ENCODE results near the gene COBL. TPM values are rescaled to one million over a fixed set of nuclear protein-coding genes. Genes with fewer than 3 reads are reported as not detected.

The COBL gene
- total RNA-seq, 1 experiment from 2014 or later: 52.3 TPM

DNA sequence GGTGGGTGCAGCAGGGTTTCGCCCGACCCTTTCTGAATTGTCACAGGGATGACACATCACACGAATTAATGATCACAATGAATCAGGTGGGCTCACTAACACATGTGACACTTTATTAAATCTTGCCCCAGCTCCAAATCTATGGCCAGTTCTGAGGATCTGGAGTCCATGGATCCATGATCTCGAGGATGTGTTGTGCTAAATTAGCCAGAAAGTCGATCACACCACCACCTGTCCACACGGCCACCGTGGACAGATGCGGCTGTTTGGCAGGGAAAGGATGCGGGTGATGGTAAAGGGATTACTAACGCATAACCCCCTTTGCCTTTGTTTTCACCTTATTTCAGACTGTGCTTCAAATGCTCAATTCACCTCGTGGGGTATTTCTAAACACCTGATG is 96.4 kb downstream of the COBL start:
- no peak overlapping the region for H2BK12ac ChIP-seq (ENCODE audit: insufficient read length, low read depth, low read length)
- DNase-seq: no peak

More for the DNA sequence above, 96.4 kb downstream of the COBL start:
- Mint-ChIP-seq H3K27me3 (ENCODE audit: low read depth) (no peaks in the 10 kb centered on the region; the same call in 1 of the 2 replicates), H3K36me3 (ENCODE audit: insufficient read depth in 1 of 3, low read depth in 3 of 3) (peaks cover 0 to 15% (median 0%) of the 10 kb centered on the region in 3 experiments; a peak in 2 of 7 replicates), H3K4me3 (no peak overlapping the region), H3K27ac (no peak overlapping the region; a peak in 1 of 7 replicates), H3K9me3 (no peaks in the 10 kb centered on the region), H3K4me1 (peaks cover 44 to 53% of the 10 kb centered on the region in 2 experiments)
- H3K14ac ChIP-seq (ENCODE audit: insufficient read depth, low read length): no peak overlapping the region
- H2AK5ac ChIP-seq (ENCODE audit: insufficient read length, low read length): no peak overlapping the region
- no peak overlapping the region for H3K56ac ChIP-seq (ENCODE audit: insufficient read length, low read depth, low read length)
- H3K79me1 ChIP-seq (ENCODE audit: insufficient read depth, low read depth, low read length, poor library complexity, severe bottlenecking): no peaks in the 10 kb centered on the region
- H3T11ph ChIP-seq (ENCODE audit: low read length): no peak overlapping the region
- no peak overlapping the region for H3K9ac ChIP-seq (ENCODE audit: extremely low read depth, insufficient read length, low read length)
- H2BK20ac ChIP-seq (ENCODE audit: low read depth, low read length, poor library complexity, severe bottlenecking): no peak overlapping the region
- no peak overlapping the region for H3K4ac ChIP-seq (ENCODE audit: low read depth, low read length)
- no peak overlapping the region for H3K27ac ChIP-seq (ENCODE audit: insufficient read length, low read depth, low read length)
- no peak overlapping the region for H3K4me2 ChIP-seq (ENCODE audit: insufficient read depth, insufficient read length, low read length)
- no peaks in the 10 kb centered on the region for H3K79me2 ChIP-seq (ENCODE audit: insufficient read depth, low read length)
- no peak overlapping the region for H3K23ac ChIP-seq (ENCODE audit: insufficient read length, low read depth, low read length)
- no peaks in the 10 kb centered on the region for H3K23me2 ChIP-seq (ENCODE audit: insufficient read length, low read depth, low read length, poor library complexity, severe bottlenecking)
- H2BK5ac ChIP-seq (ENCODE audit: insufficient read length, low read length): no peak overlapping the region
- no peak overlapping the region for H4K8ac ChIP-seq (replicated peaks; ENCODE audit: insufficient read length, low read depth, low read length)
- H2AFZ ChIP-seq (ENCODE audit: low read length): no peak overlapping the region
- no peaks in the 10 kb centered on the region for H3K27me3 ChIP-seq (ENCODE audit: insufficient read depth, low read length)
- H2BK120ac ChIP-seq (ENCODE audit: low read depth, low read length, poor library complexity, severe bottlenecking): no peak overlapping the region
- no peak overlapping the region for H4K91ac ChIP-seq (ENCODE audit: insufficient read length, low read depth, low read length)
- no peaks in the 10 kb centered on the region for H3K9me3 ChIP-seq (ENCODE audit: control insufficient read depth, low read depth, low read length)
- no peak overlapping the region for H2BK15ac ChIP-seq (ENCODE audit: low read depth, low read length)
- H4K5ac ChIP-seq (ENCODE audit: insufficient read length, low read depth, low read length): no peak overlapping the region
- H3K18ac ChIP-seq (ENCODE audit: insufficient read length, low read depth, low read length): no peak overlapping the region
- no CpG with 5 or more reads among the region's 11 CpGs for WGBS (ENCODE audit: extremely low coverage, insufficient read length, low lambda C conversion rate)
- H3K4me1 ChIP-seq (ENCODE audit: insufficient read depth, low read length): peaks cover 7% of the 10 kb centered on the region
- no peaks in the 10 kb centered on the region for H4K20me1 ChIP-seq (ENCODE audit: control insufficient read depth, insufficient read depth, insufficient read length)
- TF ChIP-seq, protein P1, sequence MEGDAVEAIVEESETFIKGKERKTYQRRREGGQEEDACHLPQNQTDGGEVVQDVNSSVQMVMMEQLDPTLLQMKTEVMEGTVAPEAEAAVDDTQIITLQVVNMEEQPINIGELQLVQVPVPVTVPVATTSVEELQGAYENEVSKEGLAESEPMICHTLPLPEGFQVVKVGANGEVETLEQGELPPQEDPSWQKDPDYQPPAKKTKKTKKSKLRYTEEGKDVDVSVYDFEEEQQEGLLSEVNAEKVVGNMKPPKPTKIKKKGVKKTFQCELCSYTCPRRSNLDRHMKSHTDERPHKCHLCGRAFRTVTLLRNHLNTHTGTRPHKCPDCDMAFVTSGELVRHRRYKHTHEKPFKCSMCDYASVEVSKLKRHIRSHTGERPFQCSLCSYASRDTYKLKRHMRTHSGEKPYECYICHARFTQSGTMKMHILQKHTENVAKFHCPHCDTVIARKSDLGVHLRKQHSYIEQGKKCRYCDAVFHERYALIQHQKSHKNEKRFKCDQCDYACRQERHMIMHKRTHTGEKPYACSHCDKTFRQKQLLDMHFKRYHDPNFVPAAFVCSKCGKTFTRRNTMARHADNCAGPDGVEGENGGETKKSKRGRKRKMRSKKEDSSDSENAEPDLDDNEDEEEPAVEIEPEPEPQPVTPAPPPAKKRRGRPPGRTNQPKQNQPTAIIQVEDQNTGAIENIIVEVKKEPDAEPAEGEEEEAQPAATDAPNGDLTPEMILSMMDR (conservative IDR thresholded peaks at IDR 0.05): no peak

Data from H9 (cell line).